CD4-positive, alpha-beta T cell treated with Interleukin-6 at 100 ng/mL for 8 hours (primary cell): ENCODE data around the gene AP2S1.
"Not testable (repeated sequence)": the region's sequence is repeated elsewhere in the genome, so short reads cannot be mapped to it uniquely, and the experiment has no call there.

Experiments
- DNase-seq: peaks from one replicate; pipeline ENCODE4 v3.0.0-alpha.2; 2020; ENCODE audit warnings: mixed read lengths, low spot score

AP2S1 gene

DNA sequence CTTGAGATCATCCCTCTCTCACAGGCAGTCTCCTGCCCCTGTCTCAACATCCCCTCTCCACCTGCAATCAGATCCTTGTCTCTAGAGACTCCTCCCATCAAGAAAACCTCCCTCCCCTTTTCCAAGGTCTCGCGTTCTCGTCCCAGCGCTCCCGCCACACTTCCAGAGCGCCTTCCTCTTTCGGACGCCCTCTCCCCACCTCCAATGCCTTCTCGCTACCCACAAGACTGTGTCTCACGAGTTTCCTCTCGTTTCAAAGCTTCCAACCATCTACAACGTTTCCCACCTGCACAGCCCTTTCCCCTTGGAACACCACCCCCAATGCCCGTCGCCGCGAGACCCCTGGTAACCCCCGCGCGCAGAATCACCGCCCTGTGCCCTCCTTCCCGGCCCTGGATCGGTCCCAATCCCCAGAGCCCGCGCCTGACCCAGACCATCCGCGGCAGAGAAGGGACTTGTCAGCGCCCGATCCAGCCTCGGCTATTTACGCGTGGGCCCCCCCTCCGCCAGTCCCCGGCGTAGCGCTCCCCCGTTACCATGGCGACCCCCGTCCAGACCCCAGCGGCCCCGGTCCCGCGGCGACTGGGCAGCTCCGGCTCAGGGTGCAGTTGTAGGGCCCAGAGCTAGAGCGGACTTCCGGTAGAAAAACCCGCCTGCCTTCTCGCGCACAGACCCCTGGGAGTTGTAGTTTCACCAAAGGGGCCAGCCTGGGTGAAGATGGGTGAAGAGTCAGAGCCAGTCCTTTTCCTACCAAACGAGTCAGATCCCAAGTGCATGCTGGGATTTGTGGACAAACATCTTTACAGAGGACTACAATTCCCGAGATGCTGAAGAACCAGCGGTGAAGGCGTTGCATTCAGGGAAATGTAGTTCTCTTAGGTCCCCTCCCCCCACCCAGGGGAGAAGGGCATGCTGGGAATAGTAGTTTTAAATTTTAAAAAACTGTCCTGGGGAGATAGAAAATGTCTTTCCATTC, at the start of gene AP2S1:
TSS of gene AP2S1 (minus strand) at position 619 of the 976 bp plus-strand sequence. CDS start at position 539, 80 bp downstream.
- DNase-seq: peak; percentile 95

DNA sequence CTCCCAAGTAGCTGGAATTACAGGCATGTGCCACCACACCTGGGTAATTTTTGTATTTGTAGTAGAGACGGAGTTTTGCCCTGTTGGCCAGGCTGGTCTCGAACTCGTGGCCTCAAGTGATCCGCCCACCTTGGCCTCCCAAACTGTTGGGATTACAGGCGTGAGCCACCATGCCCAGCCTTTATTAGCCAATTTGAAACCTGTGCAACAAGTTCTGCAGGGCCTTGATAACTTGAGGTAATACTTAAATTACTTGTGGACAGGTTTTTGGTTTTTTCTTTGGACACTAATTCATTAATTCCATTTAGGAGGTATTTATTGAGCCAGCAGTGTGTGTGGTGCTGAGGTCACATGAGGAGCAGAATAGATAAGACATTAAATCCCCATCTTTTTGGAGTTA, 49.7 kb upstream of the AP2S1 start:
- no peak for DNase-seq

DNA sequence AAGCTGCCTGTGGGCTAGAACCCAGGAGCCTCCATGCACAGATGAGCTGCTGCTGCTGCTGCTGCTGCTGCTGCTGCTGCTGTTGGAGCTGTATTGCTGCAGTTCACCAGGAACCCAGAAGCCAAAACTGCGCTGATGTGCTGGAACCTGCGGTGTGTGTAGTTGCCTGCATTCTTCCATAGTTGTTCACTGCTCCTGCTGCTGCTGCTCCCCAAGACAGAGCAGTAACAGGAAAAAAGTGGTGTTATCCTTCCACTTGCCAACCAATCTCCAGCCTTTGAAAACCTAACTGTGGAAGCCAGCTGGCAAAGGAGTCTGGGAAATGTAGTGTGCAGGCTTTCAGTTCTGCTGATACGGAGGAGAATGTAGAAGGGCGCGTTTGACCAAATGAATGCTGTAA, 48.1 kb upstream of the AP2S1 start:
- no peak for DNase-seq

DNA sequence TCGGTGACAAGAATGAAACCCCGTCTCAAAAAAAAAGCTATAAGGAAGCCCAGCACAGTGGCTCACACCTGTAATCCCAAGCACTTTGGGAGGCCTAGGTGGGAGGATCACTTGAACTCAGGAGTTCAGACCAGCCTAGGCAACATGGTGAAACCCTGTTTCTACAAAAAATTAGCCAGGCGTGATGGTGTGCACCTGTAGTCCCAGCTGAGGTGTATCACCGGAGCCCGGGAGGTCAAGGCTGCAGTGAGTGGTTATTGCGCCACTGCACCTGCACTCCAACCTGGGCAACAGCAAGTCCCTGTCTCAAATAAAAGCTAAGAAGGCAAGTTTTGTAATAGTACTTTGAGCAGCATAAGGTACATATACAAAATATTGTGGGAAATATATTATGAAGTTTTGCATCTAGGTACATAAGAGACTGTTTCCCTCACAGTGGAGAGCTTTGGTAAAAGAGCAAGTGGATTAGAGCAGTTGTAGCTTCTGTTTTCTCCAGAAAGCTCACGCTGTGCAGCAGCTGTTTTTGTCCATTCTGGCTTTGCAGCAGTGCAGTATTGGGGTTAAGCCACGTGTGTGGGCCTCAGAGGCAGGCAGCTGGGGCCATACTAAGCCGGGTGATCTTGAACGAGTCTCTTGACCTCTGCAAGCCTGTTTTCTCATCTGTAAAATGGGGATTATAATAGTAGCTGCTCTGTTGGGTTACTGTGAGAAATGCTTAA, 45.6 kb upstream of the AP2S1 start:
- DNase-seq: no peak

DNA sequence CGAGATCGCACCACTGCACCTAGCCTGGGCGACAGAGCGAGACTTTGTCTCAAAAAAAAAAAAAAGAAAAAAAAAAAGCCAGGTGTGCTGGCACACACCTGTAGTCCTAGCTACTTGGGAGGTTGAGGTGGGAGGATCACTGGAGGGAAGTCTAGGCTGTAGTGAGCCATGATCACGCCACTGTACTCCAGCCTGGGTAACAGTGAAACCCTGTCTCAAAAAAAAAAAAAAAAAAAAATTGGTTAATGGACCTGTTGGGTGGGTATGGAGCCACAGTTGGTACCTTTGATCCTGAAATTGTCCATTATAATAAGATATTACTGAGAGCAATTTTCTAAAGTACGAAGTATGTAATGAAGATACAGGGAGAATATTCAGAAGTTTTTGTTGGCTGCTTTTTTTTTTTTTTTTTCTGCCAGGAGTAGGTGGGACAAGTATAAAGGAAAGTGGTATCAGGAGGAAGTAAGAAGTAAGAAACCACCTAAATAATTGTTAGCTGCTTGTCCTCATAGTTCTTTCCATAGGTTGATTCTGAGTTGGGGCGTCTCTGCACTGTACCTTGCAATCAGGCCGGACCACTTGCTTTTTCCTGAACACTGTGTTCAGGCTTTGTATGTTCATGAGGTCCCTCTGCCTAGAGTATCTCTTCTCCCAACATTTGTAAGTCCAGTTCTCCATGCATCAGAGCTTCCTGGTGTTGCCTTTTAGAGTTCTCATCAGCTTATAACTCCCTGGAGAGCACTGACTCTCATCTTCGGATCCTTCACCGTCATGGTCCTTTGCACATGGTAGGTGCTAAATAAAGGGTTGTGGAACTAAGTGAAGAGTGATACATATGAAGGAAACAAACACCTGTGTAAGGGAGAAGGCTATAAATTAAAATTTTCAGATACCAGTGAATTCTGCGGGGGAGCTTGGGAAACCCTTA, 41.9 kb upstream of the AP2S1 start:
- DNase-seq: no peak

DNA sequence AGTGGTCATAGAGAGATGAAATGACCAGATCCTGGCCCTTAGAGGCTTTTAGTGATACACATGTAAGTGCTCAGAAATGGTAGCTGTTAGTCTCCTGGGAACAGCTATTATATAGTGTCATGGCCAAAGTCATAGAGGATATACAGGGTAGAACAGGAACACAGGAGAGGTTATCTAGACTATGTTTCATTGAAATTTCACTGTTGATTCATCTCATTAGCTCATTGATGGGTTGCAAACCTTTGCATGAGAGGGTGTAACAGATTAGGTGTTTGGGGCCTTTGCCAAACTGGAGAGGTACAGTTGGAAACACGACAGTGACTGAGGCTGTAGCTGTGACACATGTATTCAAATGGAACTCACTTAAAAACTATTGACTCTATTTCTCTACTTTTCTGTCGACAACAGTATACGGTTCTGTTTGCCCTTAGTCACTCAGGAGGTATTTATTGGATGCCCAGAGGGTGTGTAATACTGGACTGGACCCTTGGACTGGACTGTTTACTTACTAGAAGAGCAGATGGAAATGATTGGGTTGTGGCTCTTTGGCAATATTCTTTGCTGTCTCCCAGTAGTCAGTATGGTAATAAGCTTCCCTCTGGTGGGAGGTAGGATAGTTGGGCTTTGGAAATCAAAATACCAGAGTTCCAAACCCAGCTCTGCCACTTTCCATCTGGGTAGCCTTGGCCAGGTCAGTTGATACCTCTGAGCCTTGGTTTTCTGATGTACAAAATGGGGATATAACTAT, 40.0 kb upstream of the AP2S1 start:
- DNase-seq: no peak

DNA sequence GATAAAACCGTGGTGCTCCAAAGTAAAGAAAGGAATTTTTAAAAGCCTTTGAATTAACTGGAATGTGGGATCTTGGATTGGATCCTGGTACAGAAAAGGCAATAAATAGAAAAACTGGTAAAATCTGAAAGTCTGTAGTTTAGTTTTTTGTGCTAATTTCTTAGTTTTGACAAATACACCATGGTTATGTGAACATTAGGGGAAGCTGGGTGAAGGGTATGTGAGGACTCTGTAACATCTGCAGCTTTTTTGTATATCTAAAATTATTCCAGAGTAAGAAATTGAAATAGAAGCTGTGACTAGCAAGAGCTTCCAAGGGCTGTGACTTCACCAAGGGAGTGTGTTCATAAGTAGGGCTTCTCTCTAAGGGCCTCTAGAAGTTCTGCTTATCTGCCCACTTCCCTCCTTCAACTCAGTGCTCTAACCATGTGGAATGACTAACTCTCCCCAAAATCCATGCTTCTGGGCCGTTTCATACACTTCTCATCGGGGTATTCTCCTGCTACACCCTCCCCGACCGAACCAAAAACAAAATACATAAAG, 36.7 kb upstream of the AP2S1 start:
- no peak for DNase-seq

DNA sequence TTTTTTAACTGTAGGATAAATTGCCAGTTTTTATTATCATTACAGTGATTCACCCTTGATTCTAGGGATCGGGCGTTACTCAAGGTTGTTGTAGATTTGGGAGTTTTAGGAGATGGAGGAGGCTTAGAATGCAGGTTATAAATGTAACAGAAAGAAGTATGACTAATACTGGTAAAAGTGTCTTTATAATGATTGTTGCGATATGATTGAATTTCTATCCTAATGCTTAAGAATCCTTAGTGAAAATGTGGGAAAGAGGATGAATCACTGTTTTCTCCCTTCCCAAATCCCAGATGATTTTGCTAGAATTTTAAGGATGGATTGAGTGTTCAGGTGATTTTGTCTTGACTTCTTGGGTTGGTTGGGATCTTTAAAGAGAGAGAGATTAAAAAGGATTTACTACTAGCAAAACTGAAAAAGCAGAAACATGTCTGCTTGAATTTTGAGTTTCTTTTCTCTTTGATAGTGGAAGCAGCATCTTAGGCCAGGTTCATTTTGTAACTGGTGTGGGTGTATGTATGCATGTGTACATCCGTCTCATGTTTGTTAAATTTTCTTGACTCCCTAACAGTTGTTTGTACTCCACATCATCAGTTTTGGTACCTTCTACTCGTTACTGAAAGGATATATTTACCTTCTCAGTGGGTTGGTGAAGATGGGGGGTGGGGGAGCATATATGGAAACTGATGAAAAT, 36.0 kb upstream of the AP2S1 start:
- no peak for DNase-seq

DNA sequence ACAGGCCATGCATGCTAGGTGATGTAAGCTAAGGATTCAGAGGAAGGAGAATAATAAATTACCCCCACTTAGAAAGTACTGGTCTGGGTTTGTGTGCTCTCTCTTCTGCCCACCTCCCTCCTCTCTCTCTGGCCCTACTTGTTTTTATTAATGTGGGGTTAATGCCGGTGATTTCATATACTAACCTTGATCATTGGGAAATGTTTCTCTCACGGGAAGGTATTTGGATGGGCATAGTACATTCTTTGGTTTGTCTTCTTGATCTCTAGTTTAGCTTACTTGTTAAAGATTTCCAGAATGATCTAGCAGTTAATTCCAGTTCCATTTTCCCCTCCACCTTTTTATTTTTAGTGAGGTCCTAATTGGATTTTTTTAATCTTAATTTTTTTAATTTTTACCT, 34.8 kb upstream of the AP2S1 start:
- DNase-seq: no peak

DNA sequence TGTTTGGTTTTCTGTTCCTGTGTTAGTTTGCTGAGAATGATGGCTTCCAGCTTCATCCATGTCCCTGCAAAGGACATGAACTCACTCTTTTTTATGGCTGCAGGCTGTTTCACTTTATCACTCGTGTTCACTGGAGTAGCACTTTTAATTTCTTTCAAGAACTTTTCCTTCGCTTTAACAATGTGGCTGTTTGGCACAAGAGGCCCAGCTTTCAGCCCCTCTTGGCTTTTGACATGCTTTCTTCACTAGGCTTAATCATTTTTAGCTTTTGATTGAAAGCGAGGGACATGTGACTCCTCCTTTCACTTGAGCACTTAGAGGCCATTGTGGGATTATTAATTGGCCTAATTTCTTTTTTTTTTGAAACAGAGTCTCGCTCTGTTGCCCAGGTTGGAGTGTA, 32.1 kb upstream of the AP2S1 start:
- not testable (repeated sequence) for DNase-seq

DNA sequence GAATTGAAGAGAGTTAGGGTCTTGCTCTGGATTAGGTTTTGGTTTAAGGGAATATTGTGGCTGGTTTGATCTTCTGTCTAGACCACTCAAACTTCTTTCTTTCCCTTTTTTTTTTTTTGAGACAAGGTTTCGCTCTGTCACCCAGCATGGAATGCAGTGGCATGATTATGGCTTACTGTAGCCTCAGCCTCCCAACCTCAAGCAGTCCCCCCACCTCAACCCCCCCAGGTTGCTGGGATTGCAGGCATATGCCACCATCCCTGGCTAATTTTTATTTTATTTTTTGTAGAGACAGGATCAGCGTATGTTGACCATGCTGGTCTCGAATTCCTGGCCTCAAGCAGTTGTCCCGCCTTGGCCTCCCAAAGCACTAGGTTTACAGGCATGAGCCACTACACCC, 31.4 kb upstream of the AP2S1 start:
- DNase-seq: no peak

DNA sequence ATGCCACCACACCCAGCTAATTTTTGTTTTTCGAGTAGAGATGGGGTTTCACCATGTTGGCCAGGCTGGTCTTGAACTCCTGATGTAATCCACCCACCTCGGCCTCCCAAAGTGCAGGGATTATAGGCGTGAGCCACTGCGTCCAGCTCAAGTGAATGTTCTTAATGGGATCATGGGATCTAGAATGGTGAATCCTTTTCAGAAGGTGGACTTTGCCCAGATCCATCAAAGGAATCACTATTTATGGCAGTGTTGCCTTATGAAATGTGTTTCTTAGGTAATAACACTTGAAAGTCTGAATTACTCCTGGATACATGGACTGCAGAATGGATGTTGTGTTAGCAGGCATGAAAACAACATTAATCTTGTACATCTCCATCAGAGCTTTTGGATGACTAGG, 30.4 kb upstream of the AP2S1 start:
- DNase-seq: no peak

DNA sequence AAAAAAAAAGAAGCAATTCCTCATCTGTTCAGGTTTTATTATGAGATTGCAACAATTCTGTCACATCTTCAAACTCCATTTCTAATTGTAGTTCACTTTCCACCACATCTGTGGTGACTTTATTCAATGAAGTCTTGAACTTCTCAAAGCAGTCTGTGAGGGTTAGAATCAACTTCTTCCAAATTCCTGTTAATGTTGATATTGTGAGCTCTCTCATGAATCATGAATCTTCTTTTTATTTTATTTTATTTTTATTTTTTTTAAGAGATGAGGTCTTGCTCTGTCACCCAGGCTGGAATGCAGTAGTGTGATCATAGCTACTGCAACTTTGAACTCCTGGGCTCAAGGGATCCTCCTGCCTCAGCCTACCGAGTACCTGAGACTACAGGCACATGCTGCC, 29.8 kb upstream of the AP2S1 start:
- DNase-seq: no peak

DNA sequence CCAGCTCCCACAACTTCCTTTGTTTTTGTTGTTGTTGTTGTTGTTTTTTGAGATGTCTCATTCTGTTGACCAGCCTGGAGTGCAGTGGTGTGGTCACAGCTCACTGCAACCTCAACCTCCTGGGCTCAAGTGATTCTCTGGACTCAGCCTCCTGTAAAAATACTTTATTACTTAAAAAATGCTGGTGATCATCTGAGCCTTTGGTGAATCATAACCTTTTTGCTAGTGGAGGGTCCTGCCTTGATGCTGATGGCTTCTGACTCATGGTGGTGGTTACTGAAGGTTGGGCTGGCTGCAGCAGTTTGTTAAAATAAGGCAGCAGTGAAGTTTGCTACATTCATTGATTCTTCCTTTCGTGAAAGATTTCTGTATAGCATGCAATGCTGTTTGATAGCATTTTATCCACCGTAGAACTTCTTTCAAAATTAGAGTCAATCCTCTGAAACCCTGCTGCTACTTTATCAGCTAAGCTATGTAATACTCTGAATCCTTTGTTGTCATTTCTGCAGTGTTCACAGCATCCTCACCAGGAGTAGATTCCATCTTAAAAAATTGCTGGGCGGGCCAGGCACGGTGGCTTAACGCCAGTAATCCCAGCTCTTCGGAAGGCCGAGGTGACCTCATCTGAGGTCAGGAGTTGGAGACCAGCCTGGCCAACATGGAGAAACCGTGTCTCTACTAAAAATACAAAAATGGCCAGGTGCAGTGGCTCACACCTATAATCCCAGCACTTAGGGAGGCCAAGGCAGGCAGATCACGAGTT, 28.1 kb upstream of the AP2S1 start:
- no peak for DNase-seq

DNA sequence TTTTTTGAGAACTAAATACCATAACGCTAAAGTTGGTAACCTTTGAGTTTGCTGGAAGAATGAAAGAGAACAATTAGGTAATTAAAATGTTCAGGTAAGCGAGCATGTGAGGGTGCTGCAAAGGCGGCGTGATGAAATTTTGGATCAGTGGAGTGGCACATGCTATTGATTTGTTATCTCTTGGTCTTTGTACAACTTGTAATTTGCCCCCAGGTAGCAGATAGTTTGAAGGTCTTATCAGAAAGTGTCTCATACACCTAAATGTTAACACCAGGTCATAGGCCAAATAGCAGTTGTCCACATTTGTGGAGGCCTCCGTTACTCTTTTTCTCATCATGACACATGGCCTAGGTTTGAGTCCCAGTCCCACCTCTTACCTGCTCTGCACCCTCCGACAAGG, 25.0 kb upstream of the AP2S1 start:
- no peak for DNase-seq

DNA sequence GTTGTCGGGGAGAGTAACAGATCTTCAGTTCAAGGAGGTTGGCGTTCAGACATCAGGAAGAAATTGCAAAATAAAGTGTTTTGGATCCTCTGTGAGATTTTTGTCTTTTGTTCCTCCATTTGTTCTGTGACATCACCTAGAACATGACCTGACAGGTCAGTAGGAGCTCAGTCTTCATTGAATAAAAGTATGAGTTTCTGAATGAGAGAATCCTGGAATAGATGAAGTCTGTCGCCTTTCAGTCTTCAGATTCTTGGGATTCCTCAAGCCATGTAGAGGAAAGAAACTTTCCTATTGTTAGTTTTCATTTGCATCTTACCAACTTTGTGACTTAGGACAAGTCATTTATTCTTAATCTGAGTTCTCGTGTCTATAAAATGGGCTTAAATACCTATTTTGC, 24.6 kb upstream of the AP2S1 start:
- DNase-seq: no peak

DNA sequence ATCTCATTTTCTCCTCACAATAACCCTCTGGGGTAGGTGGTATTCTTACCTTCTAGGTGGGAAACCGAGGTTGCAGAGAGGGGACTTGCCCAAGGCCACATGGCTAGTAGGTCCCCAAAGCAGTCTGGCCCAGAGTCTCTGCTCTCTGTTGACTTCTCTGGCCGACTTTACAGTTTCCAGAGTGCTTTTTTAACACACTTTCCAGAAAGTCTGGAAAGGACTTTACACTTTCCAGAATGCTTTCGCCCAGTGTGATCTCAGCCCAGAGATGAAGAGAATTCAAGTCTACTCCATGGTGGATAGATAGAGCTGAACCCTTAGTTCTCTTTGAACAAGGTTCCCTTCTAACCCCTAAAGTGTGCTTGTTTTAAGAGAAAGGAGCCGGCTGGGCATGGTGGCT, 22.3 kb upstream of the AP2S1 start:
- no peak for DNase-seq

DNA sequence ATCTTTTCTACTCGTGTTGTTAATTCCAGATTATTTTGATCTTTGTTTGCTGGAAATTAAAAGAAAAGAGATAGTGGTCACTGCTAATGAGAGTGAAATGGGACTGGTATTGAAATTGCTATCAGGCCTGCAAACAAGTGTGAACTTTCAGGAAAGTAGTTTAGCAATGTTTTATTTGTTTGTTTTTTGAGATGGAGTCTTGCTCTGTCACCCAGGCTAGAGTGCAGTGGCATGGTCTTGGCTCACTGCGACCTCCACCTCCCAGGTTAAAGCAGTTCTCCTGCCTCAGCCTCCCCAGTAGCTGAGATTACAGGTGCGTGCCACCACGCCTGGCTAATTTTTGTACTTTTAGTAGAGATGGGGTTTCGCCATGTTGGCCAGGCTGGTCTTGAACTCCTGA, 20.5 kb upstream of the AP2S1 start:
- not testable (repeated sequence) for DNase-seq

DNA sequence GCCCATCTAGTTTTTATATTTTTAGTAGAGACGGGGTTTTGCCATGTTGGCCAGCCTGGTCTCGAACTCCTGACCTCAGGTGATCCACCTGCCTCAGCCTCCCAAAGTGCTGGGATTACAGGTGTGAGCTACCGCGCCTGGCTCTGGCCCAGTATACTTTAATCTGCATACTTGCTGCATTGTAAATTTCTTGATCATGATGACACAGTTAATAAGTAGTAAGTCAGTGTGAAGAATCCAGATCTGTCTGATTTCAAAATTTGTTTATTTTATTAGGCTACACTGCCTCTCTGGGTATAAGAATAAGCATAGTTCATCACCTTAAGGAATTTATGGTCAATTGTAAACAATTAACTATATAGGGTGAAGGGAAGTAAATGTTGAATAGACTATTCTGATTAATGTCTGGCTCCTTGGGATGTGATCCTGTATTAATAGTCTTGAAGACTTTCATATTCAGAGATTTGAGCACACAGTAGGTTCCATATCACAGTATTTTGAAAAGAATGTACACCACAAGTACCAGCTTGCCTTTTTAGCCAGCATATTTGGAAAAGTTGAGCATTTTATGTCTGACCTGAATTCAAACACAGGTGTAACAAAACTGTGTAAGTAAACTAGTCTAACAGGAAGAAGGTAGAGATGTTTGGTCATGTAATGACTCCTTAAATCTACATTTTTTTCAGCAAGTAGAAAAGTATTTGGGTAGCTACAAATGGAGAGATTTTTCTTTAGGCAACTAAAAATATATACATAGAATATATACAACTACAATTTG, 17.6 kb upstream of the AP2S1 start:
- no peak for DNase-seq
